SU-DHL-6 (cell line): ENCODE results near the gene SUSD4.

Experiments used
- H2AFZ ChIP-seq: fragments of 200-600 bp; sonication (generic); 2 replicates; pipeline ENCODE4 v1.6.1; 2014; ENCODE audit warnings: low read depth, mild to moderate bottlenecking, moderate library complexity, mixed read lengths, antibody characterized with exemption, low read length; ENCODE audit not compliant: severe bottlenecking
- H3F3A ChIP-seq: fragments of 200-600 bp; shearing (Covaris generic); 2 replicates; pipeline ENCODE4 v1.6.0; 2016; ENCODE audit warnings: antibody characterized with exemption, mild to moderate bottlenecking; ENCODE audit not compliant: insufficient read depth
- H3K27ac ChIP-seq: fragments of 200-600 bp; sonication (generic); 2 replicates; pipeline ENCODE4 v1.5.1; 2016; ENCODE audit warnings: low read depth, mild to moderate bottlenecking, low read length, moderate library complexity, mixed read lengths
- H3K27me3 ChIP-seq: fragments of 200-600 bp; sonication (generic), shearing (Covaris generic); 2 replicates; pipeline ENCODE4 v1.6.0; 2014; ENCODE audit warnings: mild to moderate bottlenecking, low read length
- H3K36me3 ChIP-seq: fragments of 200-600 bp; sonication (generic); 2 replicates; pipeline ENCODE4 v1.6.1; 2014; ENCODE audit warnings: mild to moderate bottlenecking, low read length, mixed read lengths
- H3K4me2 ChIP-seq: fragments of 300-600, 200-600 bp; shearing (Covaris generic), sonication (generic); 2 replicates; pipeline ENCODE4 v1.6.0; 2014; ENCODE audit warnings: low read length, low read depth, mild to moderate bottlenecking; ENCODE audit not compliant: poor library complexity, severe bottlenecking
- H3K4me3 ChIP-seq: fragments of 200-600 bp; sonication (generic); 2 replicates; pipeline ENCODE4 v1.5.1; 2014; ENCODE audit warnings: antibody characterized with exemption, low read length, mild to moderate bottlenecking, mixed read lengths; ENCODE audit not compliant: insufficient read depth, poor library complexity, severe bottlenecking
- H3K79me2 ChIP-seq: fragments of 200-600 bp; sonication (generic); 2 replicates; pipeline ENCODE4 v1.6.1; 2014; ENCODE audit warnings: mild to moderate bottlenecking, low read length, moderate library complexity; ENCODE audit not compliant: insufficient read depth
- H3K9ac ChIP-seq: fragments of 200-600 bp; sonication (generic); 2 replicates; pipeline ENCODE4 v1.7.0; 2014; ENCODE audit warnings: mild to moderate bottlenecking, low read length
- H3K9me2 ChIP-seq: fragments of 200-600 bp; sonication (generic); replicated peaks from 2 replicates; pipeline ENCODE4 v1.6.1; 2014; ENCODE audit warnings: low read length; ENCODE audit not compliant: insufficient read depth
- H3K9me3 ChIP-seq: fragments of 200-600 bp; sonication (generic); 2 replicates; pipeline ENCODE4 v1.6.1; 2014; ENCODE audit warnings: low read length, mixed read lengths; ENCODE audit not compliant: insufficient read depth
- H4K20me1 ChIP-seq: fragments of 200-600 bp; sonication (generic); 2 replicates; pipeline ENCODE4 v1.6.1; 2014; ENCODE audit warnings: low read depth, mild to moderate bottlenecking, antibody characterized with exemption, low read length, moderate library complexity, mixed read lengths
- CTCF ChIP-seq: fragments of 200-600 bp; sonication (generic); IDR thresholded peaks from one replicate; pipeline ENCODE4 v1.5.1; 2017; ENCODE audit warnings: antibody characterized with exemption, mild to moderate bottlenecking, low read length, moderate library complexity; ENCODE audit not compliant: insufficient read depth, poor library complexity, severe bottlenecking
- EZH2phosphoT487 ChIP-seq: fragments of 200-600 bp; sonication (generic), shearing (Covaris generic); conservative IDR thresholded peaks from 2 replicates; pipeline ENCODE4 v1.6.1; 2018; ENCODE audit warnings: mild to moderate bottlenecking, antibody characterized with exemption, low read length, moderate library complexity, mixed read lengths

The SUSD4 gene

GRCh38 chr1:223258751-223259198, 105.2 kb downstream of the SUSD4 start:
- Histone ChIP-seq H3K9me2 (no peaks in the 10 kb centered on the region), H3K79me2 (no peaks in the 10 kb centered on the region), H3K4me2 (no peak overlapping the region), H3K27ac (no peak overlapping the region), H3K27me3 (no peaks in the 10 kb centered on the region), H3K9ac (no peak overlapping the region), H3K9me3 (no peaks in the 10 kb centered on the region), H3F3A (no peaks in the 10 kb centered on the region), H4K20me1 (no peaks in the 10 kb centered on the region), H3K36me3 (no peaks in the 10 kb centered on the region), H2AFZ (no peak overlapping the region), H3K4me3 (no peak overlapping the region)
- no peak for TF ChIP-seq EZH2phosphoT487
- TF ChIP-seq CTCF, result no peak

- no peak overlapping the region for H3K4me2 ChIP-seq
- H3K27me3 ChIP-seq, result no peaks in the 10 kb centered on the region
- no peak overlapping the region for H3K27ac ChIP-seq
- H3K36me3 ChIP-seq, result no peaks in the 10 kb centered on the region
- H2AFZ ChIP-seq, result no peak overlapping the region
- no peak overlapping the region for H3K4me3 ChIP-seq
- TF ChIP-seq EZH2phosphoT487 (no peak), CTCF (no peak)
- H3K9ac ChIP-seq, result no peak overlapping the region
- no peaks in the 10 kb centered on the region for H3K79me2 ChIP-seq
- no peaks in the 10 kb centered on the region for H3K9me2 ChIP-seq
- no peaks in the 10 kb centered on the region for H3K9me3 ChIP-seq
- no peaks in the 10 kb centered on the region for H3F3A ChIP-seq
- H4K20me1 ChIP-seq, result no peaks in the 10 kb centered on the region
These were observed 106.0 kb downstream of the SUSD4 start for GRCh38 chr1:223257856-223258550.

GRCh38 chr1:223256034-223256433, 107.9 kb downstream of the SUSD4 start:
- H4K20me1 ChIP-seq, result no peaks in the 10 kb centered on the region
- H3K9me2 ChIP-seq, result no peaks in the 10 kb centered on the region
- no peaks in the 10 kb centered on the region for H3K9me3 ChIP-seq
- H3K27ac ChIP-seq, result no peak overlapping the region
- H3K36me3 ChIP-seq, result no peaks in the 10 kb centered on the region
- H3K4me2 ChIP-seq, result no peak overlapping the region
- no peaks in the 10 kb centered on the region for H3F3A ChIP-seq
- no peaks in the 10 kb centered on the region for H3K27me3 ChIP-seq
- H2AFZ ChIP-seq, result no peak overlapping the region
- no peaks in the 10 kb centered on the region for H3K79me2 ChIP-seq
- no peak overlapping the region for H3K9ac ChIP-seq
- TF ChIP-seq EZH2phosphoT487 (no peak), CTCF (no peak)
- no peak overlapping the region for H3K4me3 ChIP-seq
